RCC 7860 (cell line): Measurements from ENCODE around the gene LYPD8.

Source experiments
- DNase-seq: peaks from one replicate; pipeline ENCODE4 v3.0.0-alpha.2; 2015; ENCODE audit warnings: low spot score
- FAIRE-seq: peaks from 2 replicates; lab custom pipeline; 2012; peaks lifted over from hg19 to GRCh38; lab: Jason Lieb, UNC

Gene LYPD8

DNA sequence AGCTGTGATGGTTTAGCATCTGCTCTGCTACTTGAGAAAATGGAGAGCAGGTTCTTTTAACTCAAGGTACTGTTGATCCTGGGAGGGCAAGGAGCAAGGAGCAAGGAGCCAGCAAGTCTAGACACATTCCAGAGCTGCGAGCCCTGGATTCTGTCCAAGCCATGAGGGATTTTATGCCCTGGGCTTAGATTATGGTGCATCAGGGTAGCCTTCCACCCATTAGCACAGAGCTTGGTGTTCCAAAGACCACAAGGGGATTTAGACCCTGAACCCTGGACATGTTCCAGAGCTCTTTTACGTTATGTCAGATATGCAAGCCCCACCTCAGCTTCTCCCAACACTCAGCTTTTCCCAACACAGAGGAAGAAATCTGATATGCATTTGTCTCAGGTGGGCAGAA is 51.0 kb downstream of the LYPD8 start:
- DNase-seq (no peak), FAIRE-seq (no peak)

DNA sequence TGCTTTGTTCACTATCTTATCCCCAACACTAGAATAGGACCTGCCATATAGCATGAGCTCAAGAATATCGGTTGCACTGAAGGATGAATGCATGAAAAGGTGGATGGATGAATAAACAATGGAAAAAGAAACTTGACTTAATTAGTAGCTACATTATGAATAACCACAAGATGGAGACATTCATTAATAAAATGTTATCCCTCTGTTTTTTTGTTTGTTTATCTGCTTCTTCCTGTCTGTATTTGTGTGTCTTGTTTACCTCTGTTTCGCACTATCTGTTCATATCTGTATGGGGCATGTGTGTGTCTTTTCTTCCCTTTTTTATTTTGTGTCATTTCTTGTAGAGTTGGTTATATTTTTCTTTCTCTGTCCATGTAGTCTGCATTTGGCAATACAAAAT is 51.9 kb downstream of the LYPD8 start:
- FAIRE-seq, result no peak
- DNase-seq, result no peak

DNA sequence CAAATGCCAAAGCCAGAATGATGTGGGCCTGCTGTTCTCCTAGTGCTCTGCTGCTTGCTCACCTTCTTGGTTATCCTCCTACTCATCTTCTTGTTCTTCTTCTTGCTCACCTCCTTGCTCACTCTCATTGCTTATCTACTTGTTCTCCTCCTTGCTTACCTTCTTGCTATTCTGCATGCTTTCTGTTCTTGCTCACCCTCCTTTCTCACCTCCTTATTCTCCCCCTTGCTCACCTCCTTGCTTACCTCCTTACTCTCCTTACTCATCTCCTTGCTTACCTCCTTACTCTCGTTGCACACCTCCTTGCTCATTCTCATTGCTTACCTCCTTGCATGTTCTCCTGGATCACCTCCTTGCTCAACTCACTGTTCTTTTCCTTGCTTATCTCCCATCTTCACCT is 52.8 kb downstream of the LYPD8 start, which contains the start of gene OR14I1:
TSS of gene OR14I1 (minus strand) at position 53 of the 400 bp plus-strand sequence.
- DNase-seq (no peak), FAIRE-seq (no peak)

DNA sequence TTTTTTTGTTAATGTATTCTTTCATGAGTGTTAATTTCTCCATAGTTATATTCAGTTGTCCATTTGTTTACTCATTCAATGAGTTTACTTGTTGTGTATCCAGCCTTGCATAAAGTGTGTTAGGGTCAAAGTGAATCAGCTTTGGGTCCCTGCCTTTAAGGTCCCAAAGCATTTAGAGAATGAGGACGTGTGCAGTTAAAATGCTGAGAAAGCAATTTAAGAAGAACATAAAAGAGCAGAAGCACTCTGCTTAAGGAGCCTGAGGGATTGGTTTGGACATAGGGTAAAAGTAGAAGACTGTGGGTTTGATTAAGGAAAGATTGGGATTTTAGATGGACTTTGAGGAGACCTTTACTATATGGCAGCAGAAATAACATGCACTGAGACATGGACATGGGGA is 56.5 kb downstream of the LYPD8 start:
- FAIRE-seq (no peak), DNase-seq (no peak)

DNA sequence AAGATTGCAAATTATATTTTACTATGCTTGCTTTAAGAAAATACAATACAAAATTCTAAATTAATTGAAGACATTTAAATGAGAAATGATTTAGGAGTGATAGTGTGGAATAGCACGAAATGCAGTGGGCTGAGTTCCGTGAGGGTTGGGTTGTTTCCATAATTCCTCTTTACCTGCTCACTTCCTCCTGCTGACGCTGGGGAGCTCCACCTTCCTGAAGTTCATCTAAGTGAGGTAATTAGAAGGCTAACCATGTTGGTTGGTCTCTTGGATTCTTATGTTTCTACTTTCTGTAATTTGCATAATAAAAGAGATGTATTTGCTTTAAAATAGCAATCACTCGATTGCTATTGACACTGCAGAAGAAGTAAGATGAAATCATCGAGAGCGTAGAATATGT is 57.7 kb downstream of the LYPD8 start:
- FAIRE-seq (no peak), DNase-seq (no peak)

DNA sequence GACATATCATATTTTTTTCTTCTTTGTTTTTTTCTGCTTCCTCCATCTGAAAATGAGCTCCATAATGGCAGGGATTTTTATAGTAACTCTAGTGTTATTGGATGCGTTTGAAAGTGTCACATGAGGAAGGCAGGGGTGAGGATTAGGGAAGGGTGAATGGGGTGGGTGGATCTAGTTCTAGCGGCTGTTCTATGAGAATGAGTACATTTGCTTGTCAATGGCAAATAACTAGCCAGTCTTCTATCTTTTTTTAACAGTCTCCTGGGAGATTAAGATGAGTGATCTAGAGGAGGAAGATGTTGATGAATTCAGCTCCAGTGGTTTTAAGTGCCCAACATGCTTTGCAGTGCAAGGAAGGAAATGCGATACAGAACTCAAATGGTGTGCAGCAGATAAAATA is 58.8 kb downstream of the LYPD8 start:
- FAIRE-seq, result no peak

DNA sequence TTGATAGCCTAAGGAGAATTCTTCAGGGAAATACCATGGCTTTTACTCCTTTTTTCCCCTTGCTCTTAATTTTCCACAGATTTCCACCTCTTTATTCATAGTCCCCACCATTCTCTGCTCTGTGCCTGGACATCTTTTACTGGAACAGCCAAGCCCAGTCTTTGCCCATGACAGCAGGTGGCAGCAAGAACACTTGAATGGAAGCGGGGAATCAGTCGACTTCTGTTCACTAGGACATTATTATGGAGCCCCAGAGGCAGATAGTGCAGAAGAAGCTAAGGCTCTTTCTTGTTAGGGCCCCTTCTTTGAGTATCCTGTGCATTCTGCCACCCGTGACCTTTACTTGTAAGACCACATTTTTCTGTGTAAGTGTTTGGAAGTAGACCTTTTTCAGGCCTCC is 59.3 kb downstream of the LYPD8 start:
- no peak for FAIRE-seq
- DNase-seq, result no peak

More for the DNA sequence above, 58.8 kb downstream of the LYPD8 start:
- no peak for DNase-seq

DNA sequence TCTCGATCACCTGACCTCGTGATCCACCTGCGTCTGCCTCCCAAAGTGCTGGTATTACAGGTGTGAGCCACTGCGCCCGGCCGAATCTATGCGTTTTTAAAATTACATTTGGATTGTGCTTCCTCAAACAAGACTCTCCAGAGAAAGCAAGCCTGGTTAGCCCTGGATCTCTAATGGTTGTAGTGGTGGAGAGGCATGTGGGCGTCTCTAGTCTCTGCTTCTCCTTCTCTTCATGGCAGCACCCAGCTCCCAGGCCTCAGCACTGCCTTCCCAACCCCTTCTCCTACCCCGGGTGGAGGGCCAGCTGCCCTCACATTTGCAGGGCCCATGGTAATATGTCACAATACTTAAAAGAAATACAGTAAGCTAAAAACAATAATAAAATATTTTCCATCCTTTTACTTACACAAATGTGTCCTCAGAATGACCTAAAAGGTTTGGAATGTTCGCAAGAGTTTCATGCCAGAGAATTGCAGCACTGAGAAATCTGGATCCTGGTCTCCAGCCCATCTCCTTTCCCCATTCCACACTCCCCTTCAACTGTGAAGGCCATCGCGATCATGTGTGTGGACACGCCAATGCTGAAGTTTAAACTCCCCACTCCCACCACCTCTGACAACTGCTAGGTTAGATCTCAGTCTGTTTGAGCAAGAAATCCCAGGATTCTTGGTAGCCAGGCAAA is 60.0 kb downstream of the LYPD8 start:
- FAIRE-seq, result no peak
- no peak for DNase-seq

DNA sequence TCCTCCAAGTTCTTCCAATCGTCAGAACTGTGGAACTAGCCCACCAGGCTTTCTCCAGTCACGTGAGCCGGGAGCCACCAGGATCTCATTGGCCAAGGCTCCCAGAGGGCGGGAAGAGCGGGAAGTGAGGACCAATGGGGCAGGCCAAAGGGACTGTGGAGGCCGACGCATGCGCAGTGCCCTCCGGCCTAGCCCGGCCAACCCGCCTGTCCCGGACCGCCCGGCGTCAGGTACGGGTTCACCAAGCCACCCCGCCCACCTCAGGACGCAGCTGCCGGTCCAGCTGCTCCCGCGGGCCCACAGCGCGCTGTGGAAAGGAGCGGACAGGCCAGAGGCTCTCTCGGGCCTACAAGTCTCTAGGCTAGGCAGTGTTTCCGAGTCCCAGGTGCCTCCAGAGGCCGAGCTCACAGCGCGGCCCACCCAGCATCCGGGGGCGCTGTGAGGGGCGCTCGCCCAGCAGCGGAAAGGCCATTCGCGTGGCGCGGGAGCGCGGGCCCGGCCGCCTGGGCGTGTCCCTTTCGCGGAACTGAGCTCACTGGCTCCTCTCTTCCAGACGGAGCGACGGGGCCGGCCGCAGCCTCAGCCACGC is 63.9 kb downstream of the LYPD8 start:
- no peak for FAIRE-seq
- DNase-seq, result no peak
